ENCODE measurements around the gene ADARB1.

Gene ADARB1

GRCh38 chr21:45114072-45114471 is 39.7 kb downstream of the ADARB1 start:
- Histone ChIP-seq H3K4me1 (ENCODE audit: control insufficient read depth in 1 of 2, insufficient read depth in 1 of 2, low read depth in 1 of 2, low read length in 1 of 2) (peaks cover 11 to 15% of the 10 kb centered on the region in 2 experiments), H3K27ac (no peak overlapping the region), H3K36me3 (no peaks in the 10 kb centered on the region), H3K27me3 (peaks cover 57% of the 10 kb centered on the region), H3K4me3 (ENCODE audit: low read depth in 1 of 2, low read length in 1 of 2) (no peak overlapping the region), H3K9me3 (no peaks in the 10 kb centered on the region)
- no peak for TF ChIP-seq CTCF (IDR thresholded peaks at IDR 0.05)

GRCh38 chr21:45114475-45114874 is 40.1 kb downstream of the ADARB1 start:
- Histone ChIP-seq H3K36me3 (no peaks in the 10 kb centered on the region), H3K4me1 (ENCODE audit: control insufficient read depth in 1 of 2, insufficient read depth in 1 of 2, low read depth in 1 of 2, low read length in 1 of 2) (peaks cover 9 to 13% of the 10 kb centered on the region in 2 experiments), H3K27ac (no peak overlapping the region), H3K9me3 (no peaks in the 10 kb centered on the region), H3K4me3 (ENCODE audit: low read depth in 1 of 2, low read length in 1 of 2) (no peak overlapping the region), H3K27me3 (peaks cover 53% of the 10 kb centered on the region)
- TF ChIP-seq CTCF (IDR thresholded peaks at IDR 0.05): no peak

GRCh38 chr21:45115141-45115540 is 40.8 kb downstream of the ADARB1 start:
- peaks cover 2 to 7% of the 10 kb centered on the region in 2 experiments for H3K4me1 ChIP-seq (ENCODE audit: control insufficient read depth in 1 of 2, insufficient read depth in 1 of 2, low read depth in 1 of 2, low read length in 1 of 2)
- no peak overlapping the region for H3K4me3 ChIP-seq (ENCODE audit: low read depth in 1 of 2, low read length in 1 of 2)
- H3K9me3 ChIP-seq: no peaks in the 10 kb centered on the region
- no peak overlapping the region for H3K27ac ChIP-seq
- no peaks in the 10 kb centered on the region for H3K36me3 ChIP-seq
- TF ChIP-seq CTCF (IDR thresholded peaks at IDR 0.05): no peak
- peaks cover 47% of the 10 kb centered on the region for H3K27me3 ChIP-seq

GRCh38 chr21:45116066-45116465 is 41.7 kb downstream of the ADARB1 start:
- Histone ChIP-seq H3K36me3 (no peaks in the 10 kb centered on the region), H3K4me3 (ENCODE audit: low read depth in 1 of 2, low read length in 1 of 2) (no peak overlapping the region), H3K4me1 (ENCODE audit: control insufficient read depth in 1 of 2, insufficient read depth in 1 of 2, low read depth in 1 of 2, low read length in 1 of 2) (peaks cover 0 to 3% of the 10 kb centered on the region in 2 experiments), H3K27ac (no peak overlapping the region), H3K9me3 (no peaks in the 10 kb centered on the region), H3K27me3 (peaks cover 37% of the 10 kb centered on the region)
- no peak for TF ChIP-seq CTCF (IDR thresholded peaks at IDR 0.05)

GRCh38 chr21:45117314-45117713 is 42.9 kb downstream of the ADARB1 start:
- peaks cover 25% of the 10 kb centered on the region for H3K27me3 ChIP-seq
- H3K36me3 ChIP-seq: no peaks in the 10 kb centered on the region
- H3K4me1 ChIP-seq (ENCODE audit: control insufficient read depth in 1 of 2, insufficient read depth in 1 of 2, low read depth in 1 of 2, low read length in 1 of 2): no peaks in the 10 kb centered on the region
- H3K9me3 ChIP-seq: no peaks in the 10 kb centered on the region
- no peak overlapping the region for H3K27ac ChIP-seq
- TF ChIP-seq CTCF (IDR thresholded peaks at IDR 0.05): no peak
- H3K4me3 ChIP-seq (ENCODE audit: low read depth in 1 of 2, low read length in 1 of 2): no peak overlapping the region

GRCh38 chr21:45118099-45118498 is 43.7 kb downstream of the ADARB1 start:
- H3K36me3 ChIP-seq: no peaks in the 10 kb centered on the region
- peaks cover 23% of the 10 kb centered on the region for H3K27me3 ChIP-seq
- no peak overlapping the region for H3K4me3 ChIP-seq (ENCODE audit: low read depth in 1 of 2, low read length in 1 of 2)
- TF ChIP-seq CTCF (IDR thresholded peaks at IDR 0.05): no peak
- no peaks in the 10 kb centered on the region for H3K4me1 ChIP-seq (ENCODE audit: control insufficient read depth in 1 of 2, insufficient read depth in 1 of 2, low read depth in 1 of 2, low read length in 1 of 2)
- H3K27ac ChIP-seq: no peak overlapping the region
- no peaks in the 10 kb centered on the region for H3K9me3 ChIP-seq
